ENCODE results near the gene MTF1.

- no peak for TF ChIP-seq POLR2A (IDR thresholded peaks at IDR 0.05; ENCODE audit: low read depth, low read length)
- no peak for TF ChIP-seq POLR2AphosphoS5 (IDR thresholded peaks at IDR 0.05; ENCODE audit: low read depth, low read length)
Measured at GRCh38 chr1:37764888-37765441, 94.4 kb downstream of the MTF1 start, which contains the start of gene EPHA10.

All from GM12892 (cell line).